Brain microvascular endothelial cell (primary cell): ENCODE measurements around the gene RANGAP1.
A peak's percentile ranks its signal among the peaks of the same experiment; 100 is the strongest.

Source experiments
- DNase-seq: peaks from one replicate; pipeline ENCODE4 v3.0.0-alpha.2; 2020
- H3K27ac ChIP-seq: fragments of 250-450 bp; sonication (Bioruptor Pico); 2 replicates; pipeline ENCODE4 v1.5.1; 2020; ENCODE audit warnings: mild to moderate bottlenecking, moderate library complexity
- H3K27me3 ChIP-seq: fragments of 250-450 bp; sonication (Bioruptor Pico); replicated peaks from 2 replicates; pipeline ENCODE4 v1.5.1; 2020; ENCODE audit warnings: mild to moderate bottlenecking
- H3K36me3 ChIP-seq: fragments of 250-450 bp; sonication (Bioruptor Pico); replicated peaks from 2 replicates; pipeline ENCODE4 v1.5.1; 2020; ENCODE audit warnings: mild to moderate bottlenecking
- H3K4me3 ChIP-seq: 2 replicates; pipeline ENCODE4 v1.5.1; 2011; ENCODE audit warnings: low read depth, mild to moderate bottlenecking, control low read depth, low read length, moderate library complexity
- CTCF ChIP-seq: IDR thresholded peaks from 2 replicates; pipeline ENCODE4 v1.5.1; 2011; ENCODE audit warnings: low read depth, mild to moderate bottlenecking, moderate library complexity, low read length, control low read depth, inconsistent platforms; ENCODE audit errors: missing control alignments
- in situ Hi-C: cut with HindIII; loops from 2 replicates; pipeline ENCODE4 v1.10.0; 2017; ENCODE audit warnings: low sequenced_read_pairs, low pct_ligation_motif_present

RANGAP1 gene

GRCh38 chr22:41250127-41250526 is 35.9 kb downstream of the RANGAP1 start:
- no peak for DNase-seq
- no peak overlapping the region for H3K4me3 ChIP-seq
- in situ Hi-C loops, result no loop called here
- no peak overlapping the region for H3K27ac ChIP-seq
- TF ChIP-seq CTCF, result no peak
- peaks cover 82% of the 10 kb centered on the region for H3K36me3 ChIP-seq
- no peaks in the 10 kb centered on the region for H3K27me3 ChIP-seq

GRCh38 chr22:41249442-41249841 is 36.5 kb downstream of the RANGAP1 start:
- TF ChIP-seq CTCF, result no peak
- no peak for DNase-seq
- Histone ChIP-seq H3K4me3 (no peak overlapping the region), H3K27me3 (no peaks in the 10 kb centered on the region), H3K36me3 (peaks cover 83% of the 10 kb centered on the region), H3K27ac (no peak overlapping the region)
- in situ Hi-C loops, result no loop called here

- in situ Hi-C loops, result no loop called here
- peaks cover 78% of the 10 kb centered on the region for H3K36me3 ChIP-seq
These were observed 37.2 kb downstream of the RANGAP1 start for GRCh38 chr22:41248758-41249157.

GRCh38 chr22:41248314-41248713 is 37.7 kb downstream of the RANGAP1 start:
- TF ChIP-seq CTCF, result no peak
- no peaks in the 10 kb centered on the region for H3K27me3 ChIP-seq
- H3K27ac ChIP-seq, result no peak overlapping the region
- in situ Hi-C loops, result no loop called here
- H3K36me3 ChIP-seq, result peaks cover 73% of the 10 kb centered on the region
- DNase-seq, result no peak
- H3K4me3 ChIP-seq, result no peak overlapping the region

More at GRCh38 chr22:41248758-41249157, 37.2 kb downstream of the RANGAP1 start:
- Histone ChIP-seq H3K27ac (no peak overlapping the region), H3K4me3 (no peak overlapping the region), H3K27me3 (no peaks in the 10 kb centered on the region)
- no peak for DNase-seq
- no peak for TF ChIP-seq CTCF

GRCh38 chr22:41247703-41248102 is 38.3 kb downstream of the RANGAP1 start:
- in situ Hi-C loops, result no loop called here
- TF ChIP-seq CTCF, result no peak
- Histone ChIP-seq H3K27ac (no peak overlapping the region), H3K4me3 (no peak overlapping the region), H3K36me3 (peaks cover 67% of the 10 kb centered on the region), H3K27me3 (no peaks in the 10 kb centered on the region)
- no peak for DNase-seq

GRCh38 chr22:41245917-41246499 is 40.0 kb downstream of the RANGAP1 start:
- H3K36me3 ChIP-seq, result peaks cover 54% of the 10 kb centered on the region
- no peaks in the 10 kb centered on the region for H3K27me3 ChIP-seq
- H3K27ac ChIP-seq, result no peak overlapping the region
- no peak for DNase-seq
- TF ChIP-seq CTCF, result peak; percentile 27
- no peak overlapping the region for H3K4me3 ChIP-seq
- in situ Hi-C loops, result no loop called here
